ENCODE measurements around the gene SP2.

The SP2 gene

DNA sequence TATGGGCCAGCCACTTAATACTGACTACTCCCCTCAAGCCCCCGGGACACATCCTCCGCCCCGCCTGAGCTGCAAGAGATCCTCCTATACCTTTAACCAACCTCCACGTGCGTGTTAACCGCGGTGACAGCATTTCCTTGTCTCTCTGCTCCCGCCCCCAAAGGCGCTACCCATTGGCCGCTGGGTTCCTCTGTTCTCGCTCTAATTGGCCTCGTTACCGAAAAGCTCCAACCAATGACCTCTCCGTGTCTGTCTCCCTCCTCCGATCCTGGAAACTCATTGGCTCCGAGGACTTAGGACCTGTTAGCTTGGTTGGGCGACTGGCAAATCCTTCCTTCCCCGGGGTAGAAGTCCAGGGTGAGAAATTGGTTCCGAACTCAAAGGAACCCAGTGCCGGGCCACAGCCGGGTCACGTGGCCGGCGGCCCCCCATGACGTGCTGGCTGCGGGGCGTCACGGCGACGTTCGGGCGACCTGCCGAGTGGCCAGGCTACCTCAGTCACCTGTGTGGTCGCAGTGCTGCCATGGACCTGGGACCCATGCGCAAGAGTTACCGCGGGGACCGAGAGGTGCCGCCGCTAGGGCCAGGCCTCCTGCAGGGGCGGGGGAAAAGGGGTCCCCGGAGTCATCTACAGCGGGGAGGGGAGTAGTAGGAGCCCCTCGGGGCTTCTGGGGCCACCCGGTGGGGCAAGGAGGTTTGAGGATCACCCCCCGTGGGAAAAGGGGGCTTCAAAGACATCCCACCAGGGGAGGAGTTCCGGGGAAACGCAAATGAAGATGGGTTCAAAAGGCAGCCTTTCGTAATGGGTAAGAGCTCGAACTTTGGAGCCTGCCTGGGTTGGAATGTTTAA lies 45.4 kb downstream of the SP2 start, which contains the start of gene PNPO:
PNPO (plus strand) TSS at position 326 of the 850 bp plus-strand sequence; CDS start at position 431, 105 bp downstream.
- TF ChIP-seq, protein P1, sequence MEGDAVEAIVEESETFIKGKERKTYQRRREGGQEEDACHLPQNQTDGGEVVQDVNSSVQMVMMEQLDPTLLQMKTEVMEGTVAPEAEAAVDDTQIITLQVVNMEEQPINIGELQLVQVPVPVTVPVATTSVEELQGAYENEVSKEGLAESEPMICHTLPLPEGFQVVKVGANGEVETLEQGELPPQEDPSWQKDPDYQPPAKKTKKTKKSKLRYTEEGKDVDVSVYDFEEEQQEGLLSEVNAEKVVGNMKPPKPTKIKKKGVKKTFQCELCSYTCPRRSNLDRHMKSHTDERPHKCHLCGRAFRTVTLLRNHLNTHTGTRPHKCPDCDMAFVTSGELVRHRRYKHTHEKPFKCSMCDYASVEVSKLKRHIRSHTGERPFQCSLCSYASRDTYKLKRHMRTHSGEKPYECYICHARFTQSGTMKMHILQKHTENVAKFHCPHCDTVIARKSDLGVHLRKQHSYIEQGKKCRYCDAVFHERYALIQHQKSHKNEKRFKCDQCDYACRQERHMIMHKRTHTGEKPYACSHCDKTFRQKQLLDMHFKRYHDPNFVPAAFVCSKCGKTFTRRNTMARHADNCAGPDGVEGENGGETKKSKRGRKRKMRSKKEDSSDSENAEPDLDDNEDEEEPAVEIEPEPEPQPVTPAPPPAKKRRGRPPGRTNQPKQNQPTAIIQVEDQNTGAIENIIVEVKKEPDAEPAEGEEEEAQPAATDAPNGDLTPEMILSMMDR (IDR thresholded peaks at IDR 0.05): no peak
- TF ChIP-seq ZFX (IDR thresholded peaks at IDR 0.05; ENCODE audit: borderline replicate concordance): no peak
- H3K27ac ChIP-seq: peak within 1 kb of the TSS; percentile 80

DNA sequence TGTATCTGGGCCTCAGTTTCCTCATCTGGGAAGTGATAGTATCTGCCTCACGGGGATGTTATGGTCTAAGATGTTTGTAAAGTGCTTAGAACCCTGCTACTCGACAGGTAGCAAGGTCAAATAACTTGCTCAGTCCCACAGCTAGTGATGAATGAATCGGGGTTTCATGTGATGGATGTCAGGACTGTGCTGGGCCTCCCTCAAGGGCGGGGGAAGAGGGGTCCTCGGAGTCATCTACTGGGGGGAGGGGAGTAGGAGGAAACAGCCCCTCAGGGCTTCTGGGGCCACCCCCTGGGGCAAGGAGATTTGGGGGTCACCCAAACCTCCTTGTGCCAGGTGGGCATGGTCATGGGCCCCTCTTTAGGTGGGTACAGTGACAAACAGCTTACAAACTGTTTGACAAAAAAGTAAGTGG lies 46.1 kb downstream of the SP2 start:
- H3K27ac ChIP-seq: peak overlapping the region; percentile 80
- no peak for TF ChIP-seq ZFX (IDR thresholded peaks at IDR 0.05; ENCODE audit: borderline replicate concordance)
- TF ChIP-seq, protein P1 (IDR thresholded peaks at IDR 0.05): no peak

DNA sequence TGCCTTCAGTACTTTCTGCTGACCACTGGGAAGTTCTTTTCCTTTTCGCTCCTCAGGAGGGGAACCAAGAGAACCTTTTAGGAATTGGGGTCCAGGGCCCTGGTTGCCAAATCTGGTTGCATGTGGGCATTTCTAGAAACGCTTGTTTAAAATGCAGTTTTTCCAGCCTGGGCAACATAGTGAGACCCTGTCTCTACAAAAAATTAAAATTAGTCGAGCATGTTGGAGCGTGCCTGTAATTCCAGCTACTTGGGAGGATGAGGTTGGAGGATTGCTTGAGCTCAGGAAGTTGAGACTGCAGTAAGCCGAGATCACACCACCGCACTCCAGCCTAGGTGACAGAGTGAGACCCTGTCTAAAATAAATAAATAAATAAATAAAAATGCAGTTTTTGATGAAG lies 46.5 kb downstream of the SP2 start:
- H3K27ac ChIP-seq: peak overlapping the region; percentile 80

DNA sequence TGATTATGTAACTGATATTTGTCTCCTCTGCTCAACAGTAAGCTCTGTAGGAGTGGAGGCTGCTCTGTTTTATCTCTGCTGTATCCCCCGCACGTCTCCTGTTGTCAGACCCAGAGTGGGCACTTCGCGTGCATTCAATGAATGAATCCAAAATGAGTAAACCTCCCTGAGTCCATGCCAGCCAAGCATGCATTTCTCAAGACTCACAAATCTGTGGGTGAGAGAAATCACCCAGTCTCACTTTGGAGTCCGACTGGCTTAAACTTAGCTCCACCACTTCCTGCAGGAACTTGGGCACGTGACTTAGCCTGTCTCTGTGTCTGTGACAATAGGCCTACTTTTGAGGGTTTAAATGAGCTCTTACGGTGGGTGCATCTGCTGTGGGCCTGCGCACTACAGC lies 49.0 kb downstream of the SP2 start:
- H3K27ac ChIP-seq: peak overlapping the region; percentile 98
- TF ChIP-seq, protein P1 (IDR thresholded peaks at IDR 0.05): no peak
- TF ChIP-seq ZFX (IDR thresholded peaks at IDR 0.05; ENCODE audit: borderline replicate concordance): no peak

More for the DNA sequence above, 46.5 kb downstream of the SP2 start:
- TF ChIP-seq, protein P1 (IDR thresholded peaks at IDR 0.05): no peak
- no peak for TF ChIP-seq ZFX (IDR thresholded peaks at IDR 0.05; ENCODE audit: borderline replicate concordance)

DNA sequence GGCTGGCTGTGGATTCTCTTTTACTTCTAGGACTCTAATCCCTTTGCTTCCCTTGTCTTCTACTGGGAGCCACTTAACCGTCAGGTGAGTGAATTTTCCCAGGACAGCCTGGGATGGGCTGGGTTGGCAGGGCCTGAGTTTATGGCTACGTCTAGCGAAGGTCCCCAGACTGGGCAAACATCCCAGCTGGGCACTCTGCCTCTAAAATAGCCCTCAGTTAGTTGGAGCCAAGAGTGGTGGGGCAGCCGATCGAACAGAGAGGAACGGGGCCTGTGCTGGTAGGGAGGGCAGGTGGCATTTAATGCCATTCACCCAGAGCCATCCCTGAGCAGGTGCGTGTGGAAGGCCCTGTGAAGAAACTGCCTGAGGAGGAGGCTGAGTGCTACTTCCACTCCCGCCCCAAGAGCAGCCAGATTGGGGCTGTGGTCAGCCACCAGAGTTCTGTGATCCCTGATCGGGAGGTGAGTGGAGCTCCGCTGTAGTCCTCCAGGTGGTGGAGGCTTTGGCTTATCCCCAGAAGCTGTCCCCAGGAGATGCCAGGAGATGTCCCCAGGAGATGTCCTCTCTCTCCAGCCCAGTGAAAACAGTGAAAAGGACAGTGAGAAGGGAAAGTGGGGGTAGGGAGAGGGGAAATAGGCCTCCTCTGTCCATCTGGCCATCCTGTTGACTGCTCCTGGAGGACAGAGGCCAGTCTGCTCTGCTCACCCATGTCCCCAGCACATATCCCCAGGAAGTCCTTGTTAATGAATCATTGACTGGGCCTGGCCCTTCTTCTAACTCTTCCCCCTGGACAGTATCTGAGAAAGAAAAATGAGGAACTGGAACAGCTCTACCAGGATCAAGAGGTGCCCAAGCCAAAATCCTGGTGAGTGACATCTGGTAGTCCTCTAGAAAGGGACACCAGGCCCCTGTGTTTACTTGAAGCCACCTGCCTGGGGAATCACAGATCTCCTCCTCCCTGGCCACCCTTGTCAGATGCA lies 49.8 kb downstream of the SP2 start:
- peak overlapping the region; percentile 98 for H3K27ac ChIP-seq
- no peak for TF ChIP-seq ZFX (IDR thresholded peaks at IDR 0.05; ENCODE audit: borderline replicate concordance)

DNA sequence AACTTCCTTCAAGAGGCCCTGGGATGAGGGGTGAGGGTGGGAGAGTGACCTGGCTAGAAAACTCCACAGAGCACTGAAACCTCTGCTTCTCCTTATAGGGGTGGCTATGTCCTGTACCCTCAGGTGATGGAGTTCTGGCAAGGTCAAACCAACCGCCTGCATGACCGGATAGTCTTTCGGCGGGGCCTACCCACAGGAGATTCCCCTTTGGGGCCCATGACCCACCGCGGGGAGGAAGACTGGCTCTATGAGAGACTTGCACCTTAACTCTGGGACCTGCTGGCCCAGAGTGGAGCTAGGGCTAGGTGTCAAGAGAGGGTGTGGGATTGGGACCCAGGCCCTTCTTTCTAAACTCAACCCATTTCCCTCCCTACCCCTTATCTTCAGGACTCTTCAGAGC lies 50.5 kb downstream of the SP2 start:
- TF ChIP-seq, protein P1 (IDR thresholded peaks at IDR 0.05): no peak
- TF ChIP-seq ZFX (IDR thresholded peaks at IDR 0.05; ENCODE audit: borderline replicate concordance): no peak
- peak overlapping the region; percentile 98 for H3K27ac ChIP-seq

DNA sequence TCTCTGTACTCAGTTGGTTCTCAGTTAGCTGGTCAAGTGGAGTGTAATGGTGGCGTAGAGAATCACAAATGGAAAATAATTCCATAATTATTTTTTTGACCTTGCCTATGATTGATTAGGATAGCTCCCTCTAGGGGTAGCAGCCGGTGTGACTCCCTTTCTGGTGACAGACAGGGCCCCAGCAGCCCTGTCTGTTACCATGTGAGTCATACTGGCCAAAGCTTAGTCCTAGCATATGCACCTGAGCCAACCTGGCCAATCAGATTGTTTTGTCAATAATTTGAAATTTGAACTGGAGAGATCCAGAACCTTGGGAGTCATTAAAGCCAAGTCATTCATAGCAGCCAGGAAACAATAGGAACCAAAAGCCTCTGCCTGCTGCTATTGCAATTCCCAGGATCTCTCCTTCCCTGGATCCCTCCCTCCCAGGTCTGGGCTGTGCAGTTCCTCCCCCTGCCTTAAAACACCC lies 50.9 kb downstream of the SP2 start:
- TF ChIP-seq, protein P1 (IDR thresholded peaks at IDR 0.05): peak; percentile 91
- TF ChIP-seq ZFX (IDR thresholded peaks at IDR 0.05; ENCODE audit: borderline replicate concordance): no peak
- H3K27ac ChIP-seq: peak overlapping the region; percentile 98

Measured in 22Rv1 (cell line).